ENCODE measurements around the gene OR10K1. TPM values are rescaled to one million over a fixed set of nuclear protein-coding genes. Genes with fewer than 3 reads are reported as not detected.
A peak's percentile ranks its signal among the peaks of the same experiment; 100 is the strongest.
"Not testable (repeated sequence)": the region's sequence is repeated elsewhere in the genome, so short reads cannot be mapped to it uniquely, and the experiment has no call there.

The OR10K1 gene
- total RNA-seq, result not detected in 2 replicates

GRCh38 chr1:158461534-158461933, at the start of gene OR10K1:
Gene OR10K1 (plus strand): TSS chr1:158461834. CDS start chr1:158465562, 3,728 bp downstream.
- no peak for DNase-seq (ENCODE audit: low read depth in 2 of 2)

- peak; percentile 30 to 77 for DNase-seq (ENCODE audit: low read depth in 2 of 2)
Measured at GRCh38 chr1:158414651-158415345, 46.8 kb upstream of the OR10K1 start.

- DNase-seq (ENCODE audit: low read depth in 2 of 2), result peak in 1 of 2 donors; percentile 2
Measured at GRCh38 chr1:158417586-158417985, 44.0 kb upstream of the OR10K1 start.

- no peak for DNase-seq (ENCODE audit: low read depth in 2 of 2)
Measured at GRCh38 chr1:158422212-158422611, 39.4 kb upstream of the OR10K1 start.

GRCh38 chr1:158425027-158425426, 36.6 kb upstream of the OR10K1 start:
- DNase-seq (ENCODE audit: low read depth in 2 of 2), result no peak

- DNase-seq (ENCODE audit: low read depth in 2 of 2), result no peak
Measured at GRCh38 chr1:158426137-158426536, 35.5 kb upstream of the OR10K1 start, which contains the start of gene OR10K2. Gene OR10K2 (minus strand): TSS chr1:158426237. CDS start chr1:158420866, 5,371 bp downstream.

- DNase-seq (ENCODE audit: low read depth in 2 of 2), result not testable (repeated sequence)
Measured at GRCh38 chr1:158430163-158430562, 31.5 kb upstream of the OR10K1 start.

- DNase-seq (ENCODE audit: low read depth in 2 of 2), result no peak
Measured at GRCh38 chr1:158434741-158435140, 26.9 kb upstream of the OR10K1 start.

- no peak for DNase-seq (ENCODE audit: low read depth in 2 of 2)
Measured at GRCh38 chr1:158445376-158445775, 16.3 kb upstream of the OR10K1 start.

GRCh38 chr1:158454537-158454936, 7.1 kb upstream of the OR10K1 start:
- no peak for DNase-seq (ENCODE audit: low read depth in 2 of 2)

- no peak for DNase-seq (ENCODE audit: low read depth in 2 of 2)
Measured at GRCh38 chr1:158457246-158457645, 4.4 kb upstream of the OR10K1 start.

- DNase-seq (ENCODE audit: low read depth in 2 of 2), result no peak
Measured at GRCh38 chr1:158458263-158458662, 3.4 kb upstream of the OR10K1 start.

- DNase-seq (ENCODE audit: low read depth in 2 of 2), result no peak
Measured at GRCh38 chr1:158471920-158472319, 10.3 kb downstream of the OR10K1 start, which contains the start of gene OR10R2. Gene OR10R2 (plus strand): TSS chr1:158472220. CDS start chr1:158472326, 106 bp downstream.

- no peak for DNase-seq (ENCODE audit: low read depth in 2 of 2)
Measured at GRCh38 chr1:158485455-158485854, 23.8 kb downstream of the OR10K1 start.

- no peak for DNase-seq (ENCODE audit: low read depth in 2 of 2)
Measured at GRCh38 chr1:158491316-158491715, 29.7 kb downstream of the OR10K1 start.

- DNase-seq (ENCODE audit: low read depth in 2 of 2), result no peak
Measured at GRCh38 chr1:158493054-158493453, 31.4 kb downstream of the OR10K1 start.

- no peak for DNase-seq (ENCODE audit: low read depth in 2 of 2)
Measured at GRCh38 chr1:158494796-158495195, 33.2 kb downstream of the OR10K1 start.

GRCh38 chr1:158496374-158496773, 34.7 kb downstream of the OR10K1 start:
- peak; percentile 17 to 44 for DNase-seq (ENCODE audit: low read depth in 2 of 2)

GRCh38 chr1:158506369-158506987, 44.8 kb downstream of the OR10K1 start:
- peak; percentile 29 to 46 for DNase-seq (ENCODE audit: low read depth in 2 of 2)

GRCh38 chr1:158507511-158507910, 45.9 kb downstream of the OR10K1 start:
- no peak for DNase-seq (ENCODE audit: low read depth in 2 of 2)

- no peak for DNase-seq (ENCODE audit: low read depth in 2 of 2)
Measured at GRCh38 chr1:158509471-158510156, 48.0 kb downstream of the OR10K1 start.

GRCh38 chr1:158516966-158517365, 55.3 kb downstream of the OR10K1 start:
- DNase-seq (ENCODE audit: low read depth in 2 of 2), result no peak
